SK-N-SH treated with all-trans-retinoic acid at 6 μM for 48 hours (cell line): ENCODE data around the gene TRAK1.

ENCODE experiments used
- ATAC-seq: fragments of 200-7000 bp; cut with Tn5 transposase; 3 replicates; pipeline ENCODE4 v1.9.1; 2020; ENCODE audit warnings: mild to moderate bottlenecking, moderate library complexity
- ARNTL ChIP-seq: fragments of 450-650 bp; formaldehyde crosslinking; IDR thresholded peaks from 2 replicates; pipeline ENCODE4 v1.5.0; 2020; ENCODE audit warnings: low read depth, mild to moderate bottlenecking, moderate library complexity, borderline replicate concordance
- BACH2 ChIP-seq: fragments of 250-450 bp; sonication (Bioruptor Pico); IDR thresholded peaks from 2 replicates; pipeline ENCODE4 v1.9.0; 2021; ENCODE audit warnings: mild to moderate bottlenecking, borderline replicate concordance
- CREB5 ChIP-seq: fragments of 250-450 bp; sonication (Bioruptor Pico); IDR thresholded peaks from 2 replicates; pipeline ENCODE4 v1.5.1; 2020; ENCODE audit warnings: low read depth, mild to moderate bottlenecking, moderate library complexity
- CSDC2 ChIP-seq: fragments of 250-450 bp; sonication (Bioruptor Pico); IDR thresholded peaks from 2 replicates; pipeline ENCODE4 v1.5.0; 2020; ENCODE audit warnings: mild to moderate bottlenecking, moderate library complexity
- ESRRG ChIP-seq: fragments of 250-450 bp; sonication (Bioruptor Pico); IDR thresholded peaks from 2 replicates; pipeline ENCODE4 v1.6.1; 2021; ENCODE audit warnings: mild to moderate bottlenecking
- GLIS3 ChIP-seq: fragments of 250-450 bp; sonication (Bioruptor Pico); IDR thresholded peaks from 2 replicates; pipeline ENCODE4 v1.5.0; 2020; ENCODE audit warnings: mild to moderate bottlenecking, moderate library complexity
- ISL1 ChIP-seq: fragments of 250-450 bp; sonication (Bioruptor Pico); IDR thresholded peaks from 2 replicates; pipeline ENCODE4 v2.1.2; 2022; ENCODE audit warnings: mild to moderate bottlenecking, moderate library complexity
- OSR1 ChIP-seq: fragments of 250-450 bp; sonication (Bioruptor Pico); IDR thresholded peaks from 2 replicates; pipeline ENCODE4 v1.8.0; 2022; ENCODE audit warnings: moderate library complexity, mild to moderate bottlenecking, inconsistent platforms
- PATZ1 ChIP-seq: fragments of 250-450 bp; sonication (Bioruptor Pico); IDR thresholded peaks from 2 replicates; pipeline ENCODE4 v1.8.0; 2020; ENCODE audit warnings: mild to moderate bottlenecking, moderate library complexity, borderline replicate concordance
- POU6F1 ChIP-seq: fragments of 250-450 bp; sonication (Bioruptor Pico); IDR thresholded peaks from 2 replicates; pipeline ENCODE4 v1.8.0; 2021; ENCODE audit warnings: low read depth, mild to moderate bottlenecking, moderate library complexity, borderline replicate concordance
- PPARA ChIP-seq: fragments of 250-450 bp; sonication (Bioruptor Pico); IDR thresholded peaks from 2 replicates; pipeline ENCODE4 v1.5.0; 2020; ENCODE audit warnings: mild to moderate bottlenecking, borderline replicate concordance
- RARB ChIP-seq: fragments of 250-450 bp; sonication (Bioruptor Pico); IDR thresholded peaks from 2 replicates; pipeline ENCODE4 v1.8.0; 2021; ENCODE audit warnings: mild to moderate bottlenecking, moderate library complexity
- SNAI2 ChIP-seq: fragments of 250-450 bp; sonication (Bioruptor Pico); IDR thresholded peaks from 2 replicates; pipeline ENCODE4 v1.5.0; 2020; ENCODE audit warnings: mild to moderate bottlenecking, moderate library complexity
- TCF4 ChIP-seq: fragments of 250-450 bp; sonication (Bioruptor Pico); IDR thresholded peaks from 2 replicates; pipeline ENCODE4 v1.8.0; 2021; ENCODE audit warnings: mild to moderate bottlenecking, moderate library complexity, borderline replicate concordance
- TOX ChIP-seq: fragments of 250-450 bp; sonication (Bioruptor Pico); IDR thresholded peaks from 2 replicates; pipeline ENCODE4 v1.8.0; 2021; ENCODE audit warnings: mild to moderate bottlenecking, moderate library complexity, borderline replicate concordance
- TSHZ2 ChIP-seq: fragments of 250-450 bp; sonication (Bioruptor Pico); IDR thresholded peaks from 2 replicates; pipeline ENCODE4 v1.5.0; 2020; ENCODE audit warnings: mild to moderate bottlenecking, moderate library complexity
- ZC3H10 ChIP-seq: fragments of 250-450 bp; sonication (Bioruptor Pico); IDR thresholded peaks from 2 replicates; pipeline ENCODE4 v1.5.1; 2021; ENCODE audit warnings: mild to moderate bottlenecking, moderate library complexity
- ZFP3 ChIP-seq: fragments of 250-450 bp; sonication (Bioruptor Pico); IDR thresholded peaks from 2 replicates; pipeline ENCODE4 v1.5.0; 2020; ENCODE audit warnings: mild to moderate bottlenecking, moderate library complexity
- ZFP30 ChIP-seq: fragments of 450-650 bp; formaldehyde crosslinking; IDR thresholded peaks from 2 replicates; pipeline ENCODE4 v1.5.0; 2022; ENCODE audit warnings: mild to moderate bottlenecking, moderate library complexity
- ZNF565 ChIP-seq: fragments of 450-650 bp; formaldehyde crosslinking; conservative IDR thresholded peaks from 2 replicates; pipeline ENCODE4 v1.5.0; 2020; ENCODE audit warnings: low read depth, mild to moderate bottlenecking, moderate library complexity
- ZNF70 ChIP-seq: fragments of 450-650 bp; formaldehyde crosslinking; IDR thresholded peaks from 2 replicates; pipeline ENCODE4 v1.5.0; 2020; ENCODE audit warnings: mild to moderate bottlenecking, moderate library complexity
- ZNF8 ChIP-seq: fragments of 450-650 bp; formaldehyde crosslinking; IDR thresholded peaks from 2 replicates; pipeline ENCODE4 v1.5.0; 2020; ENCODE audit warnings: mild to moderate bottlenecking, moderate library complexity
- TF ChIP-seq, protein P1 (sequence below): fragments of 250-450 bp; sonication (Bioruptor Pico); IDR thresholded peaks from 2 replicates; pipeline ENCODE4 v1.5.1; 2021; ENCODE audit warnings: mild to moderate bottlenecking, moderate library complexity

The TRAK1 gene

DNA sequence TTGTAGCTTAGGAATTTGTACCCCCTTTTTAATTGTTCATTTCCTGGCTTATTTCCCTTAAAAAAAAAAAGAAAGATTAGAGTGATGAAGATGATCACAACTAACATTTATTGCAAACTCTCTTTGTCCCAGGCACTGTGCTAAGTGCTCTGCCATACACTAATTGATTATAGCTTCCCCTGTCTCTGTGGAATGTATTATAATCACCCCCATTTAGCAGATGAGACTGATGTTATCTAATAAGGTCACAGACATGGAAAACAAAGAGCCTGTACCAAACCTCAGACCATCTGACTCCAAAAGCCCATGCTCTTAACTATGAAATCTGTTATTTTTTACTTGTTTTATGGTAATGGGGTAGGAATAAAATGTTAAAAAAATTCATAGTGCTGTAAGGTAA, 53.1 kb downstream of the TRAK1 start:
- no peak for ATAC-seq
- TF ChIP-seq GLIS3 (CRISPR knock-in tag), result no peak
- no peak for TF ChIP-seq ARNTL (CRISPR knock-in tag)
- TF ChIP-seq, protein P1, sequence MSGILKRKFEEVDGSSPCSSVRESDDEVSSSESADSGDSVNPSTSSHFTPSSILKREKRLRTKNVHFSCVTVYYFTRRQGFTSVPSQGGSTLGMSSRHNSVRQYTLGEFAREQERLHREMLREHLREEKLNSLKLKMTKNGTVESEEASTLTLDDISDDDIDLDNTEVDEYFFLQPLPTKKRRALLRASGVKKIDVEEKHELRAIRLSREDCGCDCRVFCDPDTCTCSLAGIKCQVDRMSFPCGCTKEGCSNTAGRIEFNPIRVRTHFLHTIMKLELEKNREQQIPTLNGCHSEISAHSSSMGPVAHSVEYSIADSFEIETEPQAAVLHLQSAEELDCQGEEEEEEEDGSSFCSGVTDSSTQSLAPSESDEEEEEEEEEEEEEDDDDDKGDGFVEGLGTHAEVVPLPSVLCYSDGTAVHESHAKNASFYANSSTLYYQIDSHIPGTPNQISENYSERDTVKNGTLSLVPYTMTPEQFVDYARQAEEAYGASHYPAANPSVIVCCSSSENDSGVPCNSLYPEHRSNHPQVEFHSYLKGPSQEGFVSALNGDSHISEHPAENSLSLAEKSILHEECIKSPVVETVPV (CRISPR knock-in tag), result no peak
- no peak for TF ChIP-seq POU6F1 (CRISPR knock-in tag)
- TF ChIP-seq ZFP30 (CRISPR knock-in tag), result no peak
- TF ChIP-seq CREB5, result no peak
- TF ChIP-seq PPARA (CRISPR knock-in tag), result no peak
- no peak for TF ChIP-seq OSR1 (CRISPR knock-in tag)

DNA sequence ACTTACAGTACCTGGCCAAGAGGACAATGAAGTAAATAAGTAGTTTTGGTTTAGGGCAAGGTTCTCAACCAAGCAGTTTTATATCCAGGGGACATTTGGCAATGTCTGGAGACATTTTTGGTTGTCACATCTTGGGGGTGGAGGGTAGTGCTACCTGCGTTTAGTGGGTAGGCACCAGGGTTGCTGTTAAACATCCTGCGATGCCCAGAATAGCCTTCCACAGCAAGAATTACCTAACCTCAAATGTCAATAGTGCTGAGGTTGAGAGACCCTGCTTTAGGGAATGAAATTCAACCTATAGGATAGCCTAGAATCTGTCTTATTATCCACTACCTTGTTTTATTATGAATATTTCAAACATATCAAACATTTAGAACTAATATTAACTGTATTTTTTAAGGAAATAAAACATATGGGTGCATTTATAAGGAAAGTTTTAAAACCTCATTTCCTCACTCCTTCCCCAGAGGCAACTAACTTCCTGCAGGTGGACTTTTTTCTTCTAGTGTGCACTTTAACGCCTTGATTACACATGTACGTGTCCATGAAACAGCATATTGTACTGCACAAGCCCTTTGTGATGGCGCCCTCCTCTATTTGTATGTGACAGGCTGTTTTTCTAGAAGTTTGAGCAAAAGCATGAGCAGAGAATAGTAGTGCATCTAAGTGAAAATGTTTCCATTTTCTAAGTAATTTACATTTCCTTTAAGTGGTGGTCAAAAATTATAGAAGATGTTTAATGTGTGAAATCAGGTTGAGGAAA, 57.1 kb downstream of the TRAK1 start:
- ATAC-seq, result no peak
- no peak for TF ChIP-seq BACH2

DNA sequence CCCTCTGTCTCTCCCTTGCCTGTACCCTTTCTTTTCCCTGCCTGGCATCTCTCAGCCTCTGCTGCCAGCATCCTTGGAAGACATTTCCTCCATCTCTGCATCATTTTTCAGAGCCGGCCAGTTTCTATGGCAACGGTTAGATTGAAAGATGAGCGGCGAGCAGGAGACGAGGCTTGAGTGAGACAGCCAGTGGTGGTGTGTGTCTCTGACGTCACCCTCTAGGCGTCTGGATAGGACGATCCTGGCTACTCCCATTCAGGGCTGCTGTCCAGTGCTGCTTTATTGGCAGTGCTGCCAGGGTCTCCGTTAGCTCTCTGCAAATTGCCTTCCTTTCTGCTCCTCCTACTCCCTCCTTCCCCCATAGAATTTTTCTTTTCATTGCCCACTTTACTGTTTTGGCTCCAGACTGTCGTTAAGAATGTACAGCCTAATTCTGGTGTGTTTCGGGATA, 57.9 kb downstream of the TRAK1 start:
- peak; percentile 100 for ATAC-seq
- no peak for TF ChIP-seq PPARA (CRISPR knock-in tag)
- no peak for TF ChIP-seq ESRRG (CRISPR knock-in tag)
- no peak for TF ChIP-seq RARB (CRISPR knock-in tag)
- no peak for TF ChIP-seq ARNTL (CRISPR knock-in tag)
- no peak for TF ChIP-seq BACH2
- TF ChIP-seq ZFP3 (CRISPR knock-in tag), result peak; percentile 46; the same call in 1 of the 2 replicates
- TF ChIP-seq CREB5, result peak; percentile 32; the same call in 1 of the 2 replicates
- TF ChIP-seq ZFP30 (CRISPR knock-in tag), result no peak
- TF ChIP-seq, protein P1 (CRISPR knock-in tag), result no peak
- TF ChIP-seq ISL1 (CRISPR knock-in tag), result no peak
- TF ChIP-seq ZC3H10 (CRISPR knock-in tag), result no peak
- no peak for TF ChIP-seq ZNF70 (CRISPR knock-in tag)
- no peak for TF ChIP-seq GLIS3 (CRISPR knock-in tag)
- TF ChIP-seq OSR1 (CRISPR knock-in tag), result no peak
- no peak for TF ChIP-seq PATZ1 (CRISPR knock-in tag)
- TF ChIP-seq ZNF8 (CRISPR knock-in tag), result no peak
- TF ChIP-seq CSDC2 (CRISPR knock-in tag), result peak; percentile 87; the same call in 1 of the 2 replicates
- TF ChIP-seq TCF4, result no peak
- TF ChIP-seq ZNF565, result no peak
- TF ChIP-seq TSHZ2 (CRISPR knock-in tag), result peak; percentile 73; the same call in 1 of the 2 replicates
- TF ChIP-seq SNAI2 (CRISPR knock-in tag), result peak; percentile 60; the same call in 1 of the 2 replicates
- no peak for TF ChIP-seq POU6F1 (CRISPR knock-in tag)
- no peak for TF ChIP-seq TOX
